MV-4-11 (cell line): ENCODE data around the gene IKZF2.

Experiments
- DNase-seq: peaks from one replicate; lab custom pipeline; 2025; lab: John Stamatoyannopoulos, UW

The IKZF2 gene

GRCh38 chr2:213151437-213152064 lies at the start of gene IKZF2:
IKZF2 (minus strand) TSS chr2:213151612; CDS start chr2:213148629, 2,983 bp downstream.
- peak; percentile 72 for DNase-seq

- no peak for DNase-seq
Observed at GRCh38 chr2:213199871-213200270, 48.5 kb upstream of the IKZF2 start.

- no peak for DNase-seq
Observed at GRCh38 chr2:213189001-213189899, 37.8 kb upstream of the IKZF2 start.

GRCh38 chr2:213188533-213188867 lies 37.1 kb upstream of the IKZF2 start:
- no peak for DNase-seq

- no peak for DNase-seq
Observed at GRCh38 chr2:213187833-213188532, 36.6 kb upstream of the IKZF2 start.

- DNase-seq = no peak
Observed at GRCh38 chr2:213187386-213187785, 36.0 kb upstream of the IKZF2 start.

GRCh38 chr2:213185147-213185822 lies 33.9 kb upstream of the IKZF2 start:
- no peak for DNase-seq

GRCh38 chr2:213181712-213182111 lies 30.3 kb upstream of the IKZF2 start:
- DNase-seq = no peak

GRCh38 chr2:213177679-213178078 lies 26.3 kb upstream of the IKZF2 start:
- DNase-seq = no peak

GRCh38 chr2:213175673-213176247 lies 24.3 kb upstream of the IKZF2 start:
- DNase-seq = no peak

GRCh38 chr2:213172641-213173040 lies 21.2 kb upstream of the IKZF2 start:
- no peak for DNase-seq

GRCh38 chr2:213171147-213171546 lies 19.7 kb upstream of the IKZF2 start:
- DNase-seq = no peak

- no peak for DNase-seq
Observed at GRCh38 chr2:213167271-213167930, 16.0 kb upstream of the IKZF2 start.

- DNase-seq = no peak
Observed at GRCh38 chr2:213166109-213166508, 14.7 kb upstream of the IKZF2 start.

GRCh38 chr2:213164263-213164662 lies 12.9 kb upstream of the IKZF2 start:
- DNase-seq = no peak

- DNase-seq = no peak
Observed at GRCh38 chr2:213162516-213163118, 11.2 kb upstream of the IKZF2 start.

- DNase-seq = no peak
Observed at GRCh38 chr2:213161759-213162515, 10.5 kb upstream of the IKZF2 start.

GRCh38 chr2:213159768-213160167 lies 8.4 kb upstream of the IKZF2 start:
- DNase-seq = no peak

GRCh38 chr2:213157242-213157641 lies 5.8 kb upstream of the IKZF2 start:
- DNase-seq = no peak

- no peak for DNase-seq
Observed at GRCh38 chr2:213156717-213157116, 5.3 kb upstream of the IKZF2 start.
